ENCODE data around the gene EVPL.

Gene EVPL

GRCh38 chr17:76032073-76032779 lies 5.1 kb upstream of the EVPL start:
- DNase-seq (ENCODE audit: low read depth, low spot score) = no peak
- H3K4me1 ChIP-seq (ENCODE audit: insufficient read depth, insufficient read length) = peaks cover 20% of the 10 kb centered on the region
- H3K36me3 ChIP-seq (ENCODE audit: insufficient read depth, insufficient read length, low read length) = peaks cover 6% of the 10 kb centered on the region
- no peak overlapping the region for H3K4me3 ChIP-seq (ENCODE audit: insufficient read length, low read depth)
- peaks cover 18% of the 10 kb centered on the region; the same call in 1 of the 2 replicates for H3K9me3 ChIP-seq (ENCODE audit: insufficient read depth, low read length)
- no peak overlapping the region for H3K9ac ChIP-seq (ENCODE audit: insufficient read length, low read depth)
- no peak for TF ChIP-seq YY1 (IDR thresholded peaks at IDR 0.05; ENCODE audit: insufficient read depth, insufficient read length)
- TF ChIP-seq SUZ12 (IDR thresholded peaks at IDR 0.05; ENCODE audit: extremely low read depth, insufficient read depth, insufficient read length) = no peak
- TF ChIP-seq ZNF274 (IDR thresholded peaks at IDR 0.05; ENCODE audit: low read depth, low read length) = no peak
- no peaks in the 10 kb centered on the region for H3K27me3 ChIP-seq (ENCODE audit: insufficient read depth, insufficient read length)

GRCh38 chr17:76026714-76027158 lies 370 bp downstream of the EVPL start:
- H3K27me3 ChIP-seq (ENCODE audit: insufficient read depth, insufficient read length) = no peaks in the 10 kb centered on the region
- peaks cover 17% of the 10 kb centered on the region for H3K4me1 ChIP-seq (ENCODE audit: insufficient read depth, insufficient read length)
- no peak overlapping the region for H3K9ac ChIP-seq (ENCODE audit: insufficient read length, low read depth)
- no peak for DNase-seq (ENCODE audit: low read depth, low spot score)
- no peak overlapping the region for H3K4me3 ChIP-seq (ENCODE audit: insufficient read length, low read depth)
- no peak for TF ChIP-seq ZNF274 (IDR thresholded peaks at IDR 0.05; ENCODE audit: low read depth, low read length)
- no peak for TF ChIP-seq SUZ12 (IDR thresholded peaks at IDR 0.05; ENCODE audit: extremely low read depth, insufficient read depth, insufficient read length)
- no peak for TF ChIP-seq YY1 (IDR thresholded peaks at IDR 0.05; ENCODE audit: insufficient read depth, insufficient read length)
- no peaks in the 10 kb centered on the region for H3K9me3 ChIP-seq (ENCODE audit: insufficient read depth, low read length)
- H3K36me3 ChIP-seq (ENCODE audit: insufficient read depth, insufficient read length, low read length) = no peaks in the 10 kb centered on the region

GRCh38 chr17:76025294-76025693 lies 1.8 kb downstream of the EVPL start:
- Histone ChIP-seq H3K9me3 (ENCODE audit: insufficient read depth, low read length) (no peaks in the 10 kb centered on the region), H3K9ac (ENCODE audit: insufficient read length, low read depth) (no peak overlapping the region), H3K27me3 (ENCODE audit: insufficient read depth, insufficient read length) (no peaks in the 10 kb centered on the region), H3K4me1 (ENCODE audit: insufficient read depth, insufficient read length) (peaks cover 17% of the 10 kb centered on the region), H3K4me3 (ENCODE audit: insufficient read length, low read depth) (no peak overlapping the region), H3K36me3 (ENCODE audit: insufficient read depth, insufficient read length, low read length) (no peaks in the 10 kb centered on the region)
- no peak for DNase-seq (ENCODE audit: low read depth, low spot score)
- TF ChIP-seq ZNF274 (IDR thresholded peaks at IDR 0.05; ENCODE audit: low read depth, low read length) (no peak), SUZ12 (IDR thresholded peaks at IDR 0.05; ENCODE audit: extremely low read depth, insufficient read depth, insufficient read length) (no peak), YY1 (IDR thresholded peaks at IDR 0.05; ENCODE audit: insufficient read depth, insufficient read length) (no peak)

GRCh38 chr17:76024353-76024752 lies 2.8 kb downstream of the EVPL start:
- no peak for TF ChIP-seq YY1 (IDR thresholded peaks at IDR 0.05; ENCODE audit: insufficient read depth, insufficient read length)
- TF ChIP-seq ZNF274 (IDR thresholded peaks at IDR 0.05; ENCODE audit: low read depth, low read length) = no peak
- TF ChIP-seq SUZ12 (IDR thresholded peaks at IDR 0.05; ENCODE audit: extremely low read depth, insufficient read depth, insufficient read length) = no peak
- no peaks in the 10 kb centered on the region for H3K27me3 ChIP-seq (ENCODE audit: insufficient read depth, insufficient read length)
- no peaks in the 10 kb centered on the region for H3K36me3 ChIP-seq (ENCODE audit: insufficient read depth, insufficient read length, low read length)
- H3K4me3 ChIP-seq (ENCODE audit: insufficient read length, low read depth) = no peak overlapping the region
- peaks cover 17% of the 10 kb centered on the region for H3K4me1 ChIP-seq (ENCODE audit: insufficient read depth, insufficient read length)
- H3K9me3 ChIP-seq (ENCODE audit: insufficient read depth, low read length) = no peaks in the 10 kb centered on the region
- H3K9ac ChIP-seq (ENCODE audit: insufficient read length, low read depth) = no peak overlapping the region
- DNase-seq (ENCODE audit: low read depth, low spot score) = no peak

GRCh38 chr17:76023900-76024237 lies 3.2 kb downstream of the EVPL start:
- Histone ChIP-seq H3K36me3 (ENCODE audit: insufficient read depth, insufficient read length, low read length) (no peaks in the 10 kb centered on the region), H3K27me3 (ENCODE audit: insufficient read depth, insufficient read length) (no peaks in the 10 kb centered on the region)

GRCh38 chr17:76022973-76023899 lies 3.9 kb downstream of the EVPL start:
- H3K4me3 ChIP-seq (ENCODE audit: insufficient read length, low read depth) = no peak overlapping the region
- DNase-seq (ENCODE audit: low read depth, low spot score) = no peak
- TF ChIP-seq YY1 (IDR thresholded peaks at IDR 0.05; ENCODE audit: insufficient read depth, insufficient read length) (no peak), SUZ12 (IDR thresholded peaks at IDR 0.05; ENCODE audit: extremely low read depth, insufficient read depth, insufficient read length) (no peak), ZNF274 (IDR thresholded peaks at IDR 0.05; ENCODE audit: low read depth, low read length) (no peak)

More at GRCh38 chr17:76023900-76024237, 3.2 kb downstream of the EVPL start:
- H3K4me3 ChIP-seq (ENCODE audit: insufficient read length, low read depth) = no peak overlapping the region
- H3K9me3 ChIP-seq (ENCODE audit: insufficient read depth, low read length) = no peaks in the 10 kb centered on the region
- no peak overlapping the region for H3K9ac ChIP-seq (ENCODE audit: insufficient read length, low read depth)
- TF ChIP-seq YY1 (IDR thresholded peaks at IDR 0.05; ENCODE audit: insufficient read depth, insufficient read length) (no peak), ZNF274 (IDR thresholded peaks at IDR 0.05; ENCODE audit: low read depth, low read length) (no peak), SUZ12 (IDR thresholded peaks at IDR 0.05; ENCODE audit: extremely low read depth, insufficient read depth, insufficient read length) (no peak)
- peaks cover 17% of the 10 kb centered on the region for H3K4me1 ChIP-seq (ENCODE audit: insufficient read depth, insufficient read length)
- DNase-seq (ENCODE audit: low read depth, low spot score) = no peak

GRCh38 chr17:76022285-76022684 lies 4.8 kb downstream of the EVPL start:
- no peaks in the 10 kb centered on the region for H3K9me3 ChIP-seq (ENCODE audit: insufficient read depth, low read length)
- no peaks in the 10 kb centered on the region for H3K27me3 ChIP-seq (ENCODE audit: insufficient read depth, insufficient read length)
- DNase-seq (ENCODE audit: low read depth, low spot score) = no peak
- TF ChIP-seq SUZ12 (IDR thresholded peaks at IDR 0.05; ENCODE audit: extremely low read depth, insufficient read depth, insufficient read length) (no peak), ZNF274 (IDR thresholded peaks at IDR 0.05; ENCODE audit: low read depth, low read length) (no peak), YY1 (IDR thresholded peaks at IDR 0.05; ENCODE audit: insufficient read depth, insufficient read length) (no peak)
- H3K4me1 ChIP-seq (ENCODE audit: insufficient read depth, insufficient read length) = peaks cover 11% of the 10 kb centered on the region
- H3K4me3 ChIP-seq (ENCODE audit: insufficient read length, low read depth) = no peak overlapping the region
- no peaks in the 10 kb centered on the region for H3K36me3 ChIP-seq (ENCODE audit: insufficient read depth, insufficient read length, low read length)
- no peak overlapping the region for H3K9ac ChIP-seq (ENCODE audit: insufficient read length, low read depth)

More at GRCh38 chr17:76022973-76023899, 3.9 kb downstream of the EVPL start:
- Histone ChIP-seq H3K27me3 (ENCODE audit: insufficient read depth, insufficient read length) (no peaks in the 10 kb centered on the region), H3K9ac (ENCODE audit: insufficient read length, low read depth) (no peak overlapping the region), H3K4me1 (ENCODE audit: insufficient read depth, insufficient read length) (peaks cover 12% of the 10 kb centered on the region), H3K9me3 (ENCODE audit: insufficient read depth, low read length) (no peaks in the 10 kb centered on the region), H3K36me3 (ENCODE audit: insufficient read depth, insufficient read length, low read length) (no peaks in the 10 kb centered on the region)
